Measurements from ENCODE around the gene FNDC3B.

The FNDC3B gene

GRCh38 chr3:172061724-172062184 lies 22.4 kb downstream of the FNDC3B start:
- peak; percentile 83 for DNase-seq (ENCODE audit: low read depth)
- H3K4me3 ChIP-seq (ENCODE audit: low read depth, low read length): peak overlapping the region; percentile 40
- TF ChIP-seq CTCF (IDR thresholded peaks at IDR 0.05; ENCODE audit: insufficient read depth, low read depth, low read length, missing control alignments): no peak

GRCh38 chr3:172062761-172063160 lies 23.4 kb downstream of the FNDC3B start:
- no peak for TF ChIP-seq CTCF (IDR thresholded peaks at IDR 0.05; ENCODE audit: insufficient read depth, low read depth, low read length, missing control alignments)
- H3K4me3 ChIP-seq (ENCODE audit: low read depth, low read length): no peak overlapping the region
- DNase-seq (ENCODE audit: low read depth): no peak

GRCh38 chr3:172063456-172064432 lies 24.4 kb downstream of the FNDC3B start:
- no peak overlapping the region for H3K4me3 ChIP-seq (ENCODE audit: low read depth, low read length)
- no peak for DNase-seq (ENCODE audit: low read depth)
- TF ChIP-seq CTCF (IDR thresholded peaks at IDR 0.05; ENCODE audit: insufficient read depth, low read depth, low read length, missing control alignments): no peak

- no peak overlapping the region for H3K4me3 ChIP-seq (ENCODE audit: low read depth, low read length)
- DNase-seq (ENCODE audit: low read depth): no peak
- no peak for TF ChIP-seq CTCF (IDR thresholded peaks at IDR 0.05; ENCODE audit: insufficient read depth, low read depth, low read length, missing control alignments)
These were observed 26.1 kb downstream of the FNDC3B start for GRCh38 chr3:172065527-172065926.

GRCh38 chr3:172065967-172066762 lies 26.8 kb downstream of the FNDC3B start:
- H3K4me3 ChIP-seq (ENCODE audit: low read depth, low read length): no peak overlapping the region
- no peak for DNase-seq (ENCODE audit: low read depth)

More at GRCh38 chr3:172065967-172066762, 26.8 kb downstream of the FNDC3B start:
- TF ChIP-seq CTCF (IDR thresholded peaks at IDR 0.05; ENCODE audit: insufficient read depth, low read depth, low read length, missing control alignments): no peak
